ENCODE data around the gene SPDYE4.

GRCh38 chr17:8734876-8735275 lies 23.5 kb downstream of the SPDYE4 start:
- TF ChIP-seq GATA2 (IDR thresholded peaks at IDR 0.05; ENCODE audit: low read depth, low read length) (no peak), GATA3 (IDR thresholded peaks at IDR 0.05; ENCODE audit: low read depth, low read length) (no peak)
